Measurements from ENCODE around the gene ZNF148.

DNA sequence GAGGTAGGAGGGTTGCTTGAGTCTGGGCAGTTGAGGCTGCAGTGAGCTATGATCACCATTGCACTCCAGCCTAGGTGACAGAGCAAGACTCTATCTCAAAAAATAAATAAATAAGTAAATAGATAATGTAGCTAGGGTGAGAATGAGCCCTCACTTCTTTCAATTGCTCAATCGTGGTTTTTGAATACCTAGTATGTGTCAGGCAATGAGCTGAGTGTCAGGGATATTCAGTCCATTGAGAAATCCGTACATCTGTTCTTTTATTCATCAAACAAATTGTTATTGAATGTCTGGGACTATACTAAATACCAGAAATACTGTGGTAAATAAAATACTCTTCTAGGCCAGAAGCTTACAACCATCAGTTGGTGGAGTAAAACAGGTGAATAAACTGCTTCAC, 6.2 kb upstream of the ZNF148 start:
- TF ChIP-seq YY1 (IDR thresholded peaks at IDR 0.05; ENCODE audit: insufficient read depth, insufficient read length), result no peak
- TF ChIP-seq ZNF274 (IDR thresholded peaks at IDR 0.05; ENCODE audit: low read depth, low read length), result no peak
